ENCODE data around the gene PDIA2. TPM values are rescaled to one million over a fixed set of nuclear protein-coding genes. Genes with fewer than 3 reads are reported as not detected.
"Not testable (repeated sequence)": the region's sequence is repeated elsewhere in the genome, so short reads cannot be mapped to it uniquely, and the experiment has no call there.

The PDIA2 gene
- total RNA-seq, 1 donor from 2014 or later: not detected

- no peak overlapping the region for H3K4me3 ChIP-seq (ENCODE audit: low read depth, low read length)
- no peak for TF ChIP-seq CTCF (conservative IDR thresholded peaks at IDR 0.05; ENCODE audit: low read depth, low read length)
- DNase-seq (ENCODE audit: low read depth): no peak
These were observed 37.9 kb upstream of the PDIA2 start for GRCh38 chr16:245105-245504.

- H3K4me3 ChIP-seq (ENCODE audit: low read depth, low read length): no peak overlapping the region
- no peak for DNase-seq (ENCODE audit: low read depth)
- no peak for TF ChIP-seq CTCF (conservative IDR thresholded peaks at IDR 0.05; ENCODE audit: low read depth, low read length)
These were observed 35.9 kb upstream of the PDIA2 start for GRCh38 chr16:247027-247426.

- H3K4me3 ChIP-seq (ENCODE audit: low read depth, low read length): no peak overlapping the region
- TF ChIP-seq CTCF (conservative IDR thresholded peaks at IDR 0.05; ENCODE audit: low read depth, low read length): no peak
- no peak for DNase-seq (ENCODE audit: low read depth)
These were observed 33.5 kb upstream of the PDIA2 start for GRCh38 chr16:249431-249830.

- no peak overlapping the region for H3K4me3 ChIP-seq (ENCODE audit: low read depth, low read length)
- no peak for DNase-seq (ENCODE audit: low read depth)
- no peak for TF ChIP-seq CTCF (conservative IDR thresholded peaks at IDR 0.05; ENCODE audit: low read depth, low read length)
These were observed 30.3 kb upstream of the PDIA2 start for GRCh38 chr16:252366-253337.

- DNase-seq (ENCODE audit: low read depth): no peak
- TF ChIP-seq CTCF (conservative IDR thresholded peaks at IDR 0.05; ENCODE audit: low read depth, low read length): no peak
- H3K4me3 ChIP-seq (ENCODE audit: low read depth, low read length): no peak overlapping the region
These were observed 29.1 kb upstream of the PDIA2 start for GRCh38 chr16:253833-254232.

GRCh38 chr16:254461-254860 lies 28.5 kb upstream of the PDIA2 start:
- no peak overlapping the region for H3K4me3 ChIP-seq (ENCODE audit: low read depth, low read length)
- no peak for TF ChIP-seq CTCF (conservative IDR thresholded peaks at IDR 0.05; ENCODE audit: low read depth, low read length)
- DNase-seq (ENCODE audit: low read depth): no peak

GRCh38 chr16:255183-255582 lies 27.8 kb upstream of the PDIA2 start:
- DNase-seq (ENCODE audit: low read depth): no peak
- no peak overlapping the region for H3K4me3 ChIP-seq (ENCODE audit: low read depth, low read length)
- no peak for TF ChIP-seq CTCF (conservative IDR thresholded peaks at IDR 0.05; ENCODE audit: low read depth, low read length)

GRCh38 chr16:258091-258490 lies 24.9 kb upstream of the PDIA2 start:
- DNase-seq (ENCODE audit: low read depth); H3K4me3 ChIP-seq (ENCODE audit: low read depth, low read length): not testable (repeated sequence)
